ENCODE data around the gene NLRP14.
A peak's percentile ranks its signal among the peaks of the same experiment; 100 is the strongest.

Gene NLRP14

GRCh38 chr11:7014118-7014517 lies 6.2 kb upstream of the NLRP14 start:
- Histone ChIP-seq H3K9me3 (ENCODE audit: control insufficient read depth, insufficient read depth, low read depth, low read length) (no peaks in the 10 kb centered on the region), H3K27ac (ENCODE audit: low read depth, low read length) (no peak overlapping the region), H3K4me1 (ENCODE audit: control insufficient read depth, insufficient read depth, low read length) (no peaks in the 10 kb centered on the region), H3K9ac (ENCODE audit: low read length) (no peak overlapping the region), H3K27me3 (ENCODE audit: control insufficient read depth, insufficient read depth, low read length) (no peaks in the 10 kb centered on the region), H3K4me3 (ENCODE audit: low read depth, low read length) (no peak overlapping the region), H3K36me3 (ENCODE audit: control insufficient read depth, insufficient read depth, low read length) (no peaks in the 10 kb centered on the region)

- no peaks in the 10 kb centered on the region for H3K36me3 ChIP-seq (ENCODE audit: control insufficient read depth, insufficient read depth, low read length)
- peaks cover 3% of the 10 kb centered on the region; the same call in 1 of the 2 replicates for H3K27me3 ChIP-seq (ENCODE audit: control insufficient read depth, insufficient read depth, low read length)
- H3K27ac ChIP-seq (ENCODE audit: low read depth, low read length), result no peak overlapping the region
- H3K4me3 ChIP-seq (ENCODE audit: low read depth, low read length), result no peak overlapping the region
- no peaks in the 10 kb centered on the region for H3K4me1 ChIP-seq (ENCODE audit: control insufficient read depth, insufficient read depth, low read length)
- H3K9ac ChIP-seq (ENCODE audit: low read length), result no peak overlapping the region
- H3K9me3 ChIP-seq (ENCODE audit: control insufficient read depth, insufficient read depth, low read depth, low read length), result no peaks in the 10 kb centered on the region
Observed at GRCh38 chr11:7016011-7016410, 4.3 kb upstream of the NLRP14 start.

- H3K4me1 ChIP-seq (ENCODE audit: control insufficient read depth, insufficient read depth, low read length), result no peaks in the 10 kb centered on the region
- H3K9me3 ChIP-seq (ENCODE audit: control insufficient read depth, insufficient read depth, low read depth, low read length), result no peaks in the 10 kb centered on the region
- peak overlapping the region; percentile 24; the same call in 1 of the 2 replicates for H3K27ac ChIP-seq (ENCODE audit: low read depth, low read length)
- H3K4me3 ChIP-seq (ENCODE audit: low read depth, low read length), result peak overlapping the region; percentile 85
- no peaks in the 10 kb centered on the region for H3K36me3 ChIP-seq (ENCODE audit: control insufficient read depth, insufficient read depth, low read length)
- H3K27me3 ChIP-seq (ENCODE audit: control insufficient read depth, insufficient read depth, low read length), result peaks cover 9% of the 10 kb centered on the region; the same call in 1 of the 2 replicates
- H3K9ac ChIP-seq (ENCODE audit: low read length), result peak overlapping the region; percentile 77
Observed at GRCh38 chr11:7019500-7020182, 638 bp upstream of the NLRP14 start.

DNA sequence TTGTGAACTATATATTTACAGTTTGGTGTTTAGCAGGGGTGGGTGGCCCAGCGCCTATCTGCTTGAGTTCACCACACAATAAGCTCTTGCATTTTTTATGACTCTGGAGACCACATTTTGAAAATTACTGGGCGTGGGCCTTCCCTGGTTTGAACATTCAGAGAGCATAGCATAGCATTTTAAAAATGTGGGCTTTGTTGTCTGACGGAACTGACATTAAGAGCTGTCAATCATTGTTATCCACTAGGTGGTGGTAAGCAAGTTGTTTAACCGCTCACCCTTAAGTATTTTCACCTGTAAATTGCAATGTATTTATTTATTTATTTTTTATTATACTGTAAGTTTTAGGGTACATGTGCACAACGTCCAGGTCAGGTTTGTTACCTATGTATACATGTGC lies 1.0 kb downstream of the NLRP14 start:
- Histone ChIP-seq H3K36me3 (ENCODE audit: control insufficient read depth, insufficient read depth, low read length) (no peaks in the 10 kb centered on the region), H3K4me3 (ENCODE audit: low read depth, low read length) (0 out of 2 replicates have a peak overlapping the region, but pooled peaks have one; percentile 85), H3K27me3 (ENCODE audit: control insufficient read depth, insufficient read depth, low read length) (peaks cover 9% of the 10 kb centered on the region; the same call in 1 of the 2 replicates), H3K9ac (ENCODE audit: low read length) (no peak overlapping the region), H3K27ac (ENCODE audit: low read depth, low read length) (no peak overlapping the region), H3K9me3 (ENCODE audit: control insufficient read depth, insufficient read depth, low read depth, low read length) (no peaks in the 10 kb centered on the region), H3K4me1 (ENCODE audit: control insufficient read depth, insufficient read depth, low read length) (no peaks in the 10 kb centered on the region)

DNA sequence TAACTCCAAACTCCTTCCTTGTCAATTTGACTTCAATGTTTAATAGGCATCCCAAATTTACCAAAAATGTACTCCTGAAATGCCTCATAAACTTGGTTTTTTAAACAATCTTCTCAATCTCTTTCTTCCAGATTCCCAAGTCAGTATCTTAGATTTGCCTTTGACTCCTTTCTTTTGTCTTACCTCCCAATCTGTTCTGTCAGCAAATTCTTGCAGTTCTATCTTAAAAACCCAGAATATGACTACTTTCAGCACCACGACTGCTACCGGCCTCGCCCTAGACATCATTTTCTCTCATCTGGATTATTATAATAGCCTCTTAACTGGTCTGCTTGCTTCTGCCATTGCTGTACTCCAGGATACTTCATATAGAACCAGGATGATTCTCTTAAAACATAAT lies 7.9 kb downstream of the NLRP14 start:
- Histone ChIP-seq H3K4me3 (ENCODE audit: low read depth, low read length) (no peak overlapping the region), H3K36me3 (ENCODE audit: control insufficient read depth, insufficient read depth, low read length) (no peaks in the 10 kb centered on the region), H3K27me3 (ENCODE audit: control insufficient read depth, insufficient read depth, low read length) (peaks cover 18% of the 10 kb centered on the region)

GRCh38 chr11:7030836-7031235 lies 10.6 kb downstream of the NLRP14 start:
- no peaks in the 10 kb centered on the region for H3K4me1 ChIP-seq (ENCODE audit: control insufficient read depth, insufficient read depth, low read length)
- no peak overlapping the region for H3K27ac ChIP-seq (ENCODE audit: low read depth, low read length)
- H3K27me3 ChIP-seq (ENCODE audit: control insufficient read depth, insufficient read depth, low read length), result peaks cover 14% of the 10 kb centered on the region
- H3K9ac ChIP-seq (ENCODE audit: low read length), result no peak overlapping the region
- H3K9me3 ChIP-seq (ENCODE audit: control insufficient read depth, insufficient read depth, low read depth, low read length), result no peaks in the 10 kb centered on the region
- no peaks in the 10 kb centered on the region for H3K36me3 ChIP-seq (ENCODE audit: control insufficient read depth, insufficient read depth, low read length)
- no peak overlapping the region for H3K4me3 ChIP-seq (ENCODE audit: low read depth, low read length)

More for the DNA sequence above, 7.9 kb downstream of the NLRP14 start:
- H3K9ac ChIP-seq (ENCODE audit: low read length), result no peak overlapping the region
- no peaks in the 10 kb centered on the region for H3K9me3 ChIP-seq (ENCODE audit: control insufficient read depth, insufficient read depth, low read depth, low read length)
- H3K4me1 ChIP-seq (ENCODE audit: control insufficient read depth, insufficient read depth, low read length), result no peaks in the 10 kb centered on the region
- no peak overlapping the region for H3K27ac ChIP-seq (ENCODE audit: low read depth, low read length)

- Histone ChIP-seq H3K4me1 (ENCODE audit: control insufficient read depth, insufficient read depth, low read length) (no peaks in the 10 kb centered on the region), H3K36me3 (ENCODE audit: control insufficient read depth, insufficient read depth, low read length) (no peaks in the 10 kb centered on the region), H3K27me3 (ENCODE audit: control insufficient read depth, insufficient read depth, low read length) (peaks cover 14% of the 10 kb centered on the region), H3K9ac (ENCODE audit: low read length) (no peak overlapping the region), H3K27ac (ENCODE audit: low read depth, low read length) (no peak overlapping the region), H3K4me3 (ENCODE audit: low read depth, low read length) (no peak overlapping the region), H3K9me3 (ENCODE audit: control insufficient read depth, insufficient read depth, low read depth, low read length) (no peaks in the 10 kb centered on the region)
Observed at GRCh38 chr11:7031471-7031871, 11.2 kb downstream of the NLRP14 start.

- no peak overlapping the region for H3K27ac ChIP-seq (ENCODE audit: low read depth, low read length)
- H3K9ac ChIP-seq (ENCODE audit: low read length), result no peak overlapping the region
- H3K36me3 ChIP-seq (ENCODE audit: control insufficient read depth, insufficient read depth, low read length), result no peaks in the 10 kb centered on the region
- peaks cover 14% of the 10 kb centered on the region for H3K27me3 ChIP-seq (ENCODE audit: control insufficient read depth, insufficient read depth, low read length)
- H3K9me3 ChIP-seq (ENCODE audit: control insufficient read depth, insufficient read depth, low read depth, low read length), result no peaks in the 10 kb centered on the region
- no peaks in the 10 kb centered on the region for H3K4me1 ChIP-seq (ENCODE audit: control insufficient read depth, insufficient read depth, low read length)
- no peak overlapping the region for H3K4me3 ChIP-seq (ENCODE audit: low read depth, low read length)
Observed at GRCh38 chr11:7032692-7033091, 12.4 kb downstream of the NLRP14 start.

DNA sequence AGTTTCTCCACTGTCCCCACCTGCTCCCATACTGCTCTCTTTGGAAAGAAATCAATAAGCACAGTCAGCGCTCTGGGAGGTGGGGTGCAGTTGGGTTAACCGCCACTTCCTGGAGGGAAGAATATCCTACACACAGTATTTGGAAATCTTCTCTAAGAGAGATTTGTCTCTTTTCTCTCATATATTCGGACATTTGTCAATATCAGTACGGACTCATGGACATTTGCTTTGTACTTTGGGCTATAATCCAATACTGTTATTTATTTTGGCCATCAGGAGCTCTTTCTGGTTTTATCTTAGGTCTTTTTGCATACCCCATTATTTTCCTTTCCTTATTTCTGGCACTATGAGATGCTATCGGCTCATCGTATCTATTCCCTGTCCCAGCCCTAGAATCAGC lies 13.7 kb downstream of the NLRP14 start:
- H3K27ac ChIP-seq (ENCODE audit: low read depth, low read length), result no peak overlapping the region
- peaks cover 14% of the 10 kb centered on the region for H3K27me3 ChIP-seq (ENCODE audit: control insufficient read depth, insufficient read depth, low read length)
- H3K36me3 ChIP-seq (ENCODE audit: control insufficient read depth, insufficient read depth, low read length), result no peaks in the 10 kb centered on the region
- H3K4me3 ChIP-seq (ENCODE audit: low read depth, low read length), result no peak overlapping the region
- H3K9me3 ChIP-seq (ENCODE audit: control insufficient read depth, insufficient read depth, low read depth, low read length), result no peaks in the 10 kb centered on the region
- no peak overlapping the region for H3K9ac ChIP-seq (ENCODE audit: low read length)
- no peaks in the 10 kb centered on the region for H3K4me1 ChIP-seq (ENCODE audit: control insufficient read depth, insufficient read depth, low read length)

DNA sequence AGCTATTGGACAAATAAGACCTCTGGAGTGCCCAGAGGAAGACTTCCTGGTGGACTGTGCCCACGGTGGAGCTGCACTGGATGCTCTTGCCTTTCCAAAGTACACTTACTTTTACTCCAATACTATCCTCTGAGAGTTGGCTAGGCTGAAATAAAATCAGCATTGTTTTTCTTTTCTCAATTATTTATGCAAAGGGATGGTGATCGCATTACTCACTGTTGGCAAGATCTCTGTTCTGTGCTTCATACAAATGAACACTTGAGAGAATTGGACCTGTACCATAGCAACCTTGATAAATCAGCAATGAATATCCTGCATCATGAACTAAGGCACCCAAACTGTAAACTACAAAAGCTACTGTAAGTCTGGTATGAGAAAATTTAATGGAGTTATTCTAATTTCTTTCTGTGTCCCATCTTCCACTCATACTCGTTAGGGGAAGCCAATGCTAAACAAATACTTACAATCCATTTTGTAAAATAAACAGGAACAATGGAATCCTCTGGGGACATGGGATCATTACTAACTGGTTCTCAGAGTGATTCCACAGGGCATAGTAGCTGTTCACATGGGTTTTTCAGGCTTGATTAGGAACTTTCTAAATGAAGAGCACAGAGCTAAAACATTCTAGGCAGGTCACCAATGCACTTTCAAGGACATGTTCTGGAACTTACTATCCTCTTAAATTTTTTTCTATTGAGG lies 26.3 kb downstream of the NLRP14 start:
- H3K4me1 ChIP-seq (ENCODE audit: control insufficient read depth, insufficient read depth, low read length), result no peaks in the 10 kb centered on the region
- H3K27me3 ChIP-seq (ENCODE audit: control insufficient read depth, insufficient read depth, low read length), result no peaks in the 10 kb centered on the region
- no peak overlapping the region for H3K4me3 ChIP-seq (ENCODE audit: low read depth, low read length)
- H3K9ac ChIP-seq (ENCODE audit: low read length), result no peak overlapping the region
- H3K27ac ChIP-seq (ENCODE audit: low read depth, low read length), result no peak overlapping the region
- H3K9me3 ChIP-seq (ENCODE audit: control insufficient read depth, insufficient read depth, low read depth, low read length), result no peaks in the 10 kb centered on the region
- H3K36me3 ChIP-seq (ENCODE audit: control insufficient read depth, insufficient read depth, low read length), result no peaks in the 10 kb centered on the region

DNA sequence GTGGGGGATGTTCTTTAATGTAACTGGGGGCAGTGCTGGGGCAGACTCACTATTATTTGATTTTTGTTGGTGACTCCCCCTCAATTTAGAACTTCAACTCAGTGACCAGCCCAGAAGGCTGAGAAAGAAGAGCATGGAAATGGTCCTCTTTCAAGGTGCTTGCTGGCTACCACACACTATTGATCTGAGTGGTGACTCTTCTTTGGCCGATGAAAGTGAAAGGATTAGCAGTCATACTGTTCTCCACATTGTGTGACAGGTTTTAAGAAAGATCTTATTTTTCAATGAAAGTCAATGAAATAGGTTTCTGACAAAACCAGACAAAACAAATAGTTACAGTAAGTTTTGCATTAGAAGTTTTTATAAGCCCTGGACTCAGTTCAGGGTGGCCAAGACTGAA lies 29.9 kb downstream of the NLRP14 start:
- Histone ChIP-seq H3K27me3 (ENCODE audit: control insufficient read depth, insufficient read depth, low read length) (no peaks in the 10 kb centered on the region), H3K4me1 (ENCODE audit: control insufficient read depth, insufficient read depth, low read length) (no peaks in the 10 kb centered on the region), H3K9ac (ENCODE audit: low read length) (no peak overlapping the region), H3K9me3 (ENCODE audit: control insufficient read depth, insufficient read depth, low read depth, low read length) (no peaks in the 10 kb centered on the region), H3K36me3 (ENCODE audit: control insufficient read depth, insufficient read depth, low read length) (no peaks in the 10 kb centered on the region), H3K27ac (ENCODE audit: low read depth, low read length) (no peak overlapping the region), H3K4me3 (ENCODE audit: low read depth, low read length) (no peak overlapping the region)
